ENCODE results near the gene SLC17A5.
"Not testable (repeated sequence)": the region's sequence is repeated elsewhere in the genome, so short reads cannot be mapped to it uniquely, and the experiment has no call there.

SLC17A5 gene

GRCh38 chr6:73653571-73654424 lies at the start of gene SLC17A5:
Gene SLC17A5 (minus strand): TSS chr6:73653992. CDS start chr6:73653886, 106 bp downstream.
- H3K9me3 Mint-ChIP-seq: no peaks in the 10 kb centered on the region
- peak within 1 kb of the TSS; percentile 99 for H3K27ac Mint-ChIP-seq
- no peaks in the 10 kb centered on the region for H3K27me3 Mint-ChIP-seq

GRCh38 chr6:73703466-73703865 lies 49.7 kb upstream of the SLC17A5 start:
- no peaks in the 10 kb centered on the region for H3K9me3 Mint-ChIP-seq
- no peak overlapping the region for H3K4me3 Mint-ChIP-seq
- ATAC-seq (no peak), DNase-seq (no peak)
- peaks cover 22% of the 10 kb centered on the region for H3K4me1 Mint-ChIP-seq
- H3K27me3 Mint-ChIP-seq: no peaks in the 10 kb centered on the region
- no peak overlapping the region for H3K27ac Mint-ChIP-seq

More at GRCh38 chr6:73653571-73654424, at the start of gene SLC17A5:
- ATAC-seq (peak; percentile 90), DNase-seq (peak; percentile 80 to 85)
- H3K4me3 Mint-ChIP-seq: peak within 1 kb of the TSS; percentile 96 to 99
- peaks cover 42% of the 10 kb centered on the region for H3K4me1 Mint-ChIP-seq

- peaks cover 30% of the 10 kb centered on the region for H3K4me1 Mint-ChIP-seq
- no peak overlapping the region for H3K4me3 Mint-ChIP-seq
- H3K9me3 Mint-ChIP-seq: no peaks in the 10 kb centered on the region
- ATAC-seq (no peak), DNase-seq (no peak)
- H3K27ac Mint-ChIP-seq: peak overlapping the region in 1 of 2 donors; percentile 28
- peaks cover 7% of the 10 kb centered on the region for H3K27me3 Mint-ChIP-seq
Measured at GRCh38 chr6:73702444-73702843, 48.7 kb upstream of the SLC17A5 start.

GRCh38 chr6:73699676-73700459 lies 46.1 kb upstream of the SLC17A5 start:
- DNase-seq (no peak), ATAC-seq (no peak)
- no peak overlapping the region for H3K27ac Mint-ChIP-seq
- peak overlapping the region in 1 of 2 donors; percentile 10 for H3K4me3 Mint-ChIP-seq
- peaks cover 10% of the 10 kb centered on the region for H3K27me3 Mint-ChIP-seq
- H3K9me3 Mint-ChIP-seq: no peaks in the 10 kb centered on the region
- peaks cover 51% of the 10 kb centered on the region for H3K4me1 Mint-ChIP-seq

GRCh38 chr6:73696966-73697655 lies 43.3 kb upstream of the SLC17A5 start:
- Mint-ChIP-seq H3K27ac (peak overlapping the region; percentile 77 to 94), H3K9me3 (peaks cover 0 to 9% of the 10 kb centered on the region in 2 donors), H3K27me3 (peaks cover 10% of the 10 kb centered on the region), H3K4me1 (peaks cover 50% of the 10 kb centered on the region), H3K4me3 (peak overlapping the region; percentile 87)
- no peak for ATAC-seq
- no peak for DNase-seq

- DNase-seq (peak; percentile 68 to 77), ATAC-seq (peak; percentile 91)
- peak within 1 kb of the TSS; percentile 87 for H3K4me3 Mint-ChIP-seq
- peaks cover 56% of the 10 kb centered on the region for H3K4me1 Mint-ChIP-seq
- peak within 1 kb of the TSS; percentile 97 to 99 for H3K27ac Mint-ChIP-seq
- H3K9me3 Mint-ChIP-seq: peaks cover 0 to 9% of the 10 kb centered on the region in 2 donors
- H3K27me3 Mint-ChIP-seq: peaks cover 21% of the 10 kb centered on the region
Measured at GRCh38 chr6:73695619-73696421, 42.0 kb upstream of the SLC17A5 start, which contains the start of gene CD109. Gene CD109 (plus strand): TSS chr6:73696203. CDS start chr6:73696216, 13 bp downstream.

DNA sequence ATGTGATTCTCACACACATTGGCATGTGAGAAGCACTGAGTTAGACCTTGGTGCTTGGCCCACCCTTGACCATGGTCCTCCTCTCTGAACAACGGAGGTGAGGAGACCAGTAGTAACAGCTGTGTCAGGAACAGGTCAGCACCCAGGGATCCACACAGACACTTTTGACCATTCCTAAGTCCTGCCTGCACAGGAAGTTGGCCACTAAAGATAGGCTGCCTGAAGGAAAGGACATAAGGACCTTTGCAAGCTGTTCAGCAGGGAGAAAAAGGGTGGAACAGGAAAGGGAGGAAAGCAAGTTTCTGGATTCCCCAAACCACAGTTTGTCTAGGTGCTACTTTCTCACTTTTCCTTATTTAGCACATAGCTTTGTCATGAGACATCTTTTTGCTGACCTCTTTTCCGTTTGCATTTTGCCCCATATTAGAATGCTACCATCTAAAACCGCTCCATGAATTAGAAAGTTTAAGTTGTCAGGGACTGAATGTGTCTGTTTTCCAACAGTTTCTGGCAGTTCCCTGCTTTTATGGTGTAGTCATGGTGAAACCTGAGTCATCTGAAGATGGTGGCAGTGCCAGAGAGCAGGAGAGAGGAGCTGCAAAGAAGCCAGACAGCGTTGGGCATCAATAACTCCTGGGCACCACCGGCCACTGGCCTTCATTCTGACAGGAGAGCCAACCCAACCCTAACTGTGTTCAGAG lies 41.1 kb upstream of the SLC17A5 start:
- peak overlapping the region; percentile 87 for H3K4me3 Mint-ChIP-seq
- H3K27ac Mint-ChIP-seq: peak overlapping the region; percentile 97 to 99
- H3K27me3 Mint-ChIP-seq: peaks cover 31% of the 10 kb centered on the region
- DNase-seq: peak in 1 of 2 donors; percentile 13
- peaks cover 0 to 9% of the 10 kb centered on the region in 2 donors for H3K9me3 Mint-ChIP-seq
- H3K4me1 Mint-ChIP-seq: peaks cover 56% of the 10 kb centered on the region
- peak; percentile 1 for ATAC-seq

- no peak overlapping the region for H3K4me3 Mint-ChIP-seq
Measured at GRCh38 chr6:73691512-73691911, 37.7 kb upstream of the SLC17A5 start.

GRCh38 chr6:73690056-73690455 lies 36.3 kb upstream of the SLC17A5 start:
- H3K27ac Mint-ChIP-seq: no peak overlapping the region
- no peak for DNase-seq
- H3K9me3 Mint-ChIP-seq: peaks cover 0 to 9% of the 10 kb centered on the region in 2 donors
- H3K27me3 Mint-ChIP-seq: peaks cover 52% of the 10 kb centered on the region
- H3K4me1 Mint-ChIP-seq: peaks cover 20% of the 10 kb centered on the region
- no peak for ATAC-seq
- no peak overlapping the region for H3K4me3 Mint-ChIP-seq

More at GRCh38 chr6:73691512-73691911, 37.7 kb upstream of the SLC17A5 start:
- no peak overlapping the region for H3K27ac Mint-ChIP-seq
- peaks cover 42% of the 10 kb centered on the region for H3K27me3 Mint-ChIP-seq
- ATAC-seq (peak; percentile 40), DNase-seq (no peak)
- peaks cover 0 to 9% of the 10 kb centered on the region in 2 donors for H3K9me3 Mint-ChIP-seq
- H3K4me1 Mint-ChIP-seq: peaks cover 30% of the 10 kb centered on the region

- no peak overlapping the region for H3K4me3 Mint-ChIP-seq
- peaks cover 69% of the 10 kb centered on the region for H3K27me3 Mint-ChIP-seq
- peaks cover 5 to 21% of the 10 kb centered on the region in 2 donors for H3K9me3 Mint-ChIP-seq
- H3K27ac Mint-ChIP-seq: no peak overlapping the region
- peaks cover 11% of the 10 kb centered on the region for H3K4me1 Mint-ChIP-seq
- DNase-seq (no peak), ATAC-seq (no peak)
Measured at GRCh38 chr6:73688351-73688750, 34.6 kb upstream of the SLC17A5 start.

GRCh38 chr6:73683574-73683973 lies 29.8 kb upstream of the SLC17A5 start:
- not testable (repeated sequence) for H3K4me3 Mint-ChIP-seq, ATAC-seq, H3K4me1 Mint-ChIP-seq, H3K27ac Mint-ChIP-seq, DNase-seq
- H3K27me3 Mint-ChIP-seq: peaks cover 67% of the 10 kb centered on the region
- H3K9me3 Mint-ChIP-seq: peaks cover 7 to 29% of the 10 kb centered on the region in 2 donors

- H3K4me1 Mint-ChIP-seq: peaks cover 12% of the 10 kb centered on the region
- H3K4me3 Mint-ChIP-seq: no peak overlapping the region
- ATAC-seq (no peak), DNase-seq (no peak)
- peaks cover 60% of the 10 kb centered on the region for H3K27me3 Mint-ChIP-seq
- no peak overlapping the region for H3K27ac Mint-ChIP-seq
- H3K9me3 Mint-ChIP-seq: peaks cover 7 to 29% of the 10 kb centered on the region in 2 donors
Measured at GRCh38 chr6:73680289-73680918, 26.6 kb upstream of the SLC17A5 start.

DNA sequence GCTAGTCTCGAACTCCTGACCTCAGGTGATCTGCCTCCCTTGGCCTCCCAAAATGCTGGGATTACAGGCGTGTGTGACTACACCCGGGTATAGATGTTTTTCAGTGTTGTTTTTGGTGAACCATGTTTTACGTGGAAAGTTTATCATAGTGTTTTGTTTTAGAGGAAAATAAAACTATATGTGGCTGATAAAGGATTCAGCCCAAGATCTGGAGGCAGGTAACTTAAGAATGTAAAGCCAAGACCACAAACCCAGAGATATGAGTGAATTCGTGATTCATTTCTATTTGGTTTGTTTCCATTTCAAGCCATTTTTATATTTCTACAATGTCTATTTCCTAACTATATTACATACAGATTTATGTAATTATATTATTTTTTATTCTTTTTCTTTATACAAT lies 26.1 kb upstream of the SLC17A5 start:
- DNase-seq, H3K27ac Mint-ChIP-seq, H3K4me3 Mint-ChIP-seq, ATAC-seq: not testable (repeated sequence)
- H3K27me3 Mint-ChIP-seq: peaks cover 58% of the 10 kb centered on the region
- peaks cover 7 to 29% of the 10 kb centered on the region in 2 donors for H3K9me3 Mint-ChIP-seq
- H3K4me1 Mint-ChIP-seq: peaks cover 12% of the 10 kb centered on the region
